CD4-positive, alpha-beta T cell treated with Interleukin-12 subunit alpha and Interleukin-12 subunit beta, for 1 hour (primary cell): ENCODE data around the gene THSD7A.

Experiments
- DNase-seq: peaks from one replicate; pipeline ENCODE4 v3.0.0-alpha.2; 2020

The THSD7A gene

DNA sequence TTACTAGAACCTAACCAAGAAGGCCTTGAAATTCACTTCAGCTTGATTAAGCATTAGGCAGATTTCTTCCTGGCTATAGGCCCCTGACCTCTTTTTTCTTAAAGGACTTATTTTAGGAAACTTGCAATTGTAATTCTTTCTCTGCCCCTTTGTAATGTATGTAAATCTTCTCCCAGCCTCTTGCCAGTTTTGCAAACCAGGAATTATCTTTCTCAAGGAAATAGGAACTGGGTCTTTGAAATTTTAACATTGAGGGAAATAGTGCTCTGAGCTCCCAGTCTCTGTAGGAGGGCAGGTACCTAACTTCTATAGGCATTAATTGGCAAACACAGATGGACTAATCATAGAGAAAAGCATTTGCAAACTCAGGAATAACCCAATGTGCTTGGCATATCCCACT, 342.7 kb downstream of the THSD7A start:
- DNase-seq = no peak

GRCh38 chr7:11486271-11486670, 345.7 kb downstream of the THSD7A start:
- no peak for DNase-seq

DNA sequence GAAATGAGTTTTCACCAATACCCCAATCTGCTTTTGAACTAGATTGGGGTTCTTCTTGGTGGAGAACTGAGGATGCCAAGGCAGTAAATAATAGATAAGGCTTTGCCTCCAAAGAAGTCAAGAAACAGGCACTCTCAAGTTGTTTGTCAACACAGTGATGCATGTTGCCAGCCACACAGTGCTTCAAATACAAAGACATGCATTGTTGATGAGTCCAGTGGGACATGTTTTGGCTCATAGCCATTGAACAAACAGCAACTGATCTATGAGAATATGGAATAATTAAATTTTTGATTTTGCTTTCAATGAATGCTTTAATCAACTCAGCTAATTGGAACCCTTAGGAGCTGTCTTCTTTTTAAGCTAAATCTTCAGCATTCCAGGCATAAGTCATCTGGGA, 346.4 kb downstream of the THSD7A start:
- no peak for DNase-seq

DNA sequence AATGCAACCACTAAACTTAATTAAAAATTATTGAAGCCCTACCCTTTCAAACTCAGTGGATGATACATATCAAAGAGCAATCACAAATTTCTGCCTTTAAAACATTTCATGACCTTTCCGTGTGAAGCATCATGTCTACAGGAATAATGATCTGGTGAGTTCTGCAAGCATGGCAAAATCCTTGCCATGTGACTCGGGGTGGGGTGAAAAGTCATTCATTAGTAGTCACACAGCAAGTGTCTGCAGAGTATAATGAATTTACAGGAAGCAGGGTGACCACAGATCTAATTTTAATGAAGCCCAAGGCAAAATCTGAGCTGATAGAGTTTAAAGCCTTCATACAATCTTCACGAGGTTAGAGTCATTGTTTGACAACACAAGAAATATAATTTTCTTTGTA, 351.9 kb downstream of the THSD7A start:
- no peak for DNase-seq

- DNase-seq = no peak
Measured at GRCh38 chr7:11478882-11479281, 353.1 kb downstream of the THSD7A start.

DNA sequence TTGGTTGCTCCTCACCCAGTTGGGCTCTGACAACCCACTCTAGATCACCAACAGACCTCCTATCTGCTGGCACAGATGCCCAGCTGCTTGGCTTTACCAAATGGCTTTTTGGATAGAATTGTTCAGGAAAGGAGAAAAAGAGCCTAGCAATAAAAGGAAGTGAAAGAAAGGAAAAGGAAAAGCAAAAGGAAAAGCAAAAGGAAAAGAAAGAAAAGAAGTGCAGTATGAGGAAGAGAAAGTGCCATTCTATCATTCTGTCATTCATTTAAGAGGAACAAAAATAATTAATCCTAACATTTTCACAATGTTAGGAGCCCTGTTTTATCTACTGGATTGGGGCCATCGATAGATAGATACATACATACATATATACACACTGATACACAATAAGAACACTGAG, 353.6 kb downstream of the THSD7A start:
- no peak for DNase-seq

DNA sequence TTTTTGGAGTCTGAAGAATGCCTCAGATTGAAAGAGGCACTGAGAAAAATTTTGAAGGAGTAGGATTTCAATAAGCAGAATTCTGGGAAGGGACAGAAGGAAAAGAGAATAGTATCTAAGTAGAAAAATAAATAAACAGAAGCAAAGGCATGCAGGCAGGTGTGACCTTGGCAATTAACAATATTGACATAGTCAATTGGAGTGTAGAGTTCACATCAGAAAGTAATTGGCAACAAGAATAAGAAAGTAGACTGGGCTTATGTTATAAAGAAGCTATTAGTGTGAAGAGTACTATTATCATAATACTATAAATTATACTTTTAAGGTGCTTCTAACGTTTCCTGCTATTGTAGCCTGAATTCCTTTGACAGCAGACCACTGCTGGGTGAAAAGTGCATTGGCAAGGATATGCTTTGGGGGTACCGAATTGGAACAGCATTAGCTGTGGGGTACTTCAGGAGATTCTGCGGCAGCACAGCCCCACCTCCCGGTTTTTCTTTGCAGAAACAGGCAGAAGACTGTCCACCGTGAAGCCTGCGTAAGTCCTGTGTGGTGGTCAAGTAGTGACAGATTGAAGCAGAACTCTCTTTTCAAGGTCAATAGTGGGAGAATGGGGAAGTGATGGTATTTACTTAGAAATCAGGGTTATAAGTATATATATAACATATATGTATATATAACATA, 357.0 kb downstream of the THSD7A start:
- DNase-seq = no peak

DNA sequence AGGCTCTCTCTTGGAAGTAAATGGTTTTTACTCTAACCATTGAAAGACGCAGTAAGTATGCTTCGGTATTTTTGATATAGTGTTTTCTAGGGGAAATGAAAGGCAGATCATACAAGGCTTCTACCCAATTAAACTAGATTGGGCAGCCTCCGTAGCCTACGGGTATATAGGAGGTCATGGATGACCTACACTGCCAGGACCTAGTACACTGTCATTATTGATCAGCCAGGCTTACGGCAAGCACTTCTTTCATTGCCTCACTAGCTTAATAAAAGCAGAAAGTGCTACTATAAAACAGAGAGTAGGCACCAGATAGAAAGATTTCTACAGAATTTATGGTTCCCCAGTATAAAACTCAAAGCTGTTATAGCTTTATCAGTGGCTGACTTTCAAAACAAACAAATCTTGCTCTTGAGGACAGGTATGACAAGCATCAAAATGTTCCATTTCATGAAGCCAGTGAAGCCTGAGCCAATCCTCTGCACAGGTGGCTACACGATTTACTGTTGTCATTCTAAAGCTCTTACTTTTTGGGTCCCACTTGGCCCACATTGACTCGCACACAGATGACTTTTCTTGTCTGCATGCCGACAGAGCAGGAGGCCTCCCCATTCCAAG, 358.1 kb downstream of the THSD7A start:
- no peak for DNase-seq

DNA sequence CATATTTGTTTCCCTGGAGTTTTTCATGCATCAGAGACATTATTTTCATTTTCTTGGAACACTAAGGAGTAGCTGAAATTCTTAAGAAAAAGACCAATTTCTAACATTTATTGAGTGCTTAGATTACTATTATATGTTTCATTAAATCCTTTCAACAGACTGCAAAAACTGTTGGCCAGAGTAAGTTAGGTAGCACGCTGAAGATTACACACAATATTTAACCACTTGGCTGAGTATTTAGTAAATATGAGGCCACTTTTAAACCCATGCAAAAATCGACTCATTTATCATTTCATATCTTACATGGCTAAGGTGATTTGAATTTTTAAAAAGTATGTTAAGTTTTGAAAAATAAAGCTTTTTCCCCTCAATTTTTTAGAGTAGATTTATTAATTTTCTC, 358.8 kb downstream of the THSD7A start:
- no peak for DNase-seq

GRCh38 chr7:11472646-11473045, 359.4 kb downstream of the THSD7A start:
- DNase-seq = no peak

DNA sequence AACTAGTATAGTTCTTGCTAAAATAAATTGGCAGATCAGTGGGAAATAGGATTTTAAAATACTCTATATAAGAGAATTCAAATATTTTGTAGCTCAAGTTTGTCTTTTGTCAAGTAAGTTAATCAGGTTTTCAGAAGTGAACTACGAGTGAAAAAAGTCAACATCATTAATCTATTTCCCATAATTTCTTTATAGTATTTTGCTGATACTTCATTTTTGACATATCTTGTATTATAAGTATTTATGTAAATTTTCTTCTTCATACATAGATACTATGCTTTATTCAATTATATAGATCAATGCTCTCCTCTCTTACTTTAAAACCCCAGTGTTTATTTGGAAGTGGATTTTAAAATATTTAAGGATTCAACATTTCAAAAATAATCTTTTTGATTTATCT, 360.7 kb downstream of the THSD7A start:
- DNase-seq = no peak

DNA sequence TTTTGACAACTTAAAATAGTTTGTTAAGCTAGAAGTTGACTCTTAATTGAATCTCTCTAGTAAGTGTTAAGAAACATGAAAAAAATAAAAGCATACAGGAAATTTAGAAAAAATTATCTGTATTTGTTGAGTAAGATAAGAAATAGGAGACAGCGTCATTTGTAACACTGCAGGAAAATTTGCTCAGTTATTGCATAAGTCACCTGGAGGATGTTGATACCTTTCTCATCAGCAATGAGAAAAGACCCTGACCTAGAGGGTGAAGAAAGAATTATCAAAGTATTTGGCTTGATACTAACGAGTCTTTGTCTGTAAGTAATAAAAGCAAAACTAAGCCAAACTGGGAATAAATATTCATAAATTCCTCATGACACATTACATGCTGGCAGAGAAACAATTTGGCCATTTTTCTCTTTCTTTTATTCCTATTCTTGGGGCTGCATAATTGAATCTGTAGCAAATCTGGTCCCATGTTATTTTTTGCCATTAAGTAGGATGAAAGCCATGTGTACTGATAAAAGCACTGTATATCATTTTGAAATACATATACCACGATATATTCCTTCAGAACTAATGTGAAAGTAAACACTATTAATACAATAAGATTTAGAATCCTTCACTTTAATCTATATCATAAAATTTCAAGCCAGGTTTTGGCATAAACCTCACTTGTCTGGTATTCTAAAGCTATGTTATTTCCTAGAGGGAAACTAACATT, 362.8 kb downstream of the THSD7A start:
- DNase-seq = no peak

- no peak for DNase-seq
Measured at GRCh38 chr7:11466517-11467105, 365.4 kb downstream of the THSD7A start.

DNA sequence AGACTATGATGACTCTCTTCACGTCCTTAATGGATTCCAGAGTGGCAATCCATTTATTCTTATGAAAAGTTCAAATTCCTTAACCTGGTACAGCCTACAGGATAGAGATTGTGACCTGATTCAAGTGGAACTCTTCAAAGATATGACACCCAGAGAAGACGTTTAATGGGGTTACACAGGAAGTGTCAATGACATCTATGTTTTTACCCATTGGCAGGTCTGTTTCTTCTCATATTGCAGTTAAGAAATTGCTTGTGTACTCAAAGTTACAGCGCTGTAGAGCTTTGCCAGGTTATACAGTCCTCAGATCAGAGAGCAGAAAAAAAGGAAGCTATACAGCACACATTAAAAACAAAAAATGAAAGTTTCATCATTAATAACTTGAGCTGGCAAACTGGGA, 367.4 kb downstream of the THSD7A start:
- DNase-seq = no peak

DNA sequence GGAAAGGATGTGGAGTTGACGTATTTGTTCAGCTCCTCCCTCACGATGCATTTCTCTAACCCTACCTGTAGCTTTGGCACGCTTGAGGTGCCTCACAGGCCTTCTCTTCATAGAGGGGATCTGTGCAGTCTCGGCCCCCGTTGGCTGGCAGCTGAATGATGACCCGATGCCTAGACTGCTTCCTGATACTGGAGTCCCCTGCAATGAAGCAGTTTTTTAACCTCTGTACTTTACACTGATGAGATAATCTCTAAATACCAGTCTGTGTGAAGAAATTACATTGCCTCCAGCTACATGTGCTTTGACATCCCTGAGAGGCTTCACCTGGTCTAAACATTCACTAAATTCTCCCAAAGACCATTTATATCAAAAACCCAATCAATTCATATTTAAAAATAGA, 370.1 kb downstream of the THSD7A start:
- no peak for DNase-seq

- no peak for DNase-seq
Measured at GRCh38 chr7:11458736-11459483, 373.1 kb downstream of the THSD7A start.

- DNase-seq = no peak
Measured at GRCh38 chr7:11457419-11457818, 374.6 kb downstream of the THSD7A start.

DNA sequence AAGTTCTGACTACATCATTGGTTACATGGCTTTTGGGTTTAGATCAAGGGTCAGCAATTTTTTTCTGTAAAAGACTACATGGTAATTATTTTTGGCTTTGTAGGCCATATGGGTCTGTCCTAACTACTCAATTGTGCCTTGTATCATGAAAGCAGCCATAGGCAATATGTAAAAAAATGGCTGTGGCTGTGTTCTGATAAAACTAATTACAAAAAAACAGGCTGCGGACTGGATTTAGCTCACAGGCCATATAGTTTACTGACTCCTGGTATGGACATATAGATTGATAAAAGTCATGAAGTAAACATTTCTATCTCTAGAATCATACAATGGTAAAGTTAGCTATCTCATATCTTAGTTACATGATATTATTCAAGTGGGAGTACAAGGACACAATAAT, 375.4 kb downstream of the THSD7A start:
- no peak for DNase-seq

GRCh38 chr7:11452476-11452875, 379.5 kb downstream of the THSD7A start:
- DNase-seq = no peak

DNA sequence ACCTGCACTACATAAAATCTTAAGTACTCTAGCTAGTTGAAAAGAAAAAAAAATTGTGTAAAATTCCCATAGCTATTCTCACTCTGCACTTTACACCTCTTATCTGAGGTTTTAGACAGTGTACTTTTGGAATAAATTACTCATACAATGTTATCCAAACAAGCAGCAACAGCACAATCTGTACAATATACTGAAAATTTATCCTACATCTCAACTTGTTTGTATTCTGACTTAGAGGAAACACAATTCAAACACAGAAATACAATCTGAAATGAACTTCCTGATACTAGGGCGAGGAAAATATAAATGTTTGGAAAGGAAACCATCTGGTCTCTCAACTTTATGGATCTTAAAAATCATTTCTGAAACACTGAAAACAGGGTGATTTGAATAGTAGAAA, 381.7 kb downstream of the THSD7A start:
- no peak for DNase-seq

GRCh38 chr7:11449316-11449715, 382.7 kb downstream of the THSD7A start:
- no peak for DNase-seq

GRCh38 chr7:11448323-11448722, 383.7 kb downstream of the THSD7A start:
- DNase-seq = no peak

DNA sequence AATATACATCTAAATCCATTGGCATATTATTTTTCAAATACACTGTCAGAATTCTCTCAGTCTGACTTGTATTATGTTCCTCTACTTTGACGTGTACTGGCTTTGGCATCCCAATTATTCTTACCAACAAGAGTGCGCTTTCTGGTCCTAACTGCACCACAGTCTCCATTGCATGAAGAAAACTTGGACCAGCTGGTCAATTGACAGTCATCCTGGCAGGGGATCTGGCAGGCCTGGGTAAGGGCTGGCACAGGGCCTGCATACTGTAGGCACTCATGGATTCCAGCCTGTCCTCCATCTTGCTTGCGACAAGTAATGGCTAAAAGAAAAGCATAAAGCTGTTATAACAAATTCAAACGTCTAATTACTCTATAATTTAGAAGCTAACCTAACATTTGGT, 384.9 kb downstream of the THSD7A start:
- DNase-seq = no peak
